ENCODE results near the gene FOXO3. TPM values are rescaled to one million over a fixed set of nuclear protein-coding genes. Genes with fewer than 3 reads are reported as not detected.

The FOXO3 gene
- total RNA-seq, 1 donor from 2014 or later, result 91.5 TPM

GRCh38 chr6:108630050-108630714 is 69.5 kb downstream of the FOXO3 start:
- intact Hi-C loops (cut with DNase I), result no loop called here
- DNase-seq (ENCODE audit: low spot score in 2 of 2), result no peak
- Histone ChIP-seq H3K27ac (no peak overlapping the region), H3K4me3 (no peak overlapping the region), H3K4me1 (peaks cover 28 to 47% of the 10 kb centered on the region in 2 donors), H3K9me3 (no peaks in the 10 kb centered on the region), H3K27me3 (no peaks in the 10 kb centered on the region), H3K36me3 (no peaks in the 10 kb centered on the region)
- TF ChIP-seq CTCF (IDR thresholded peaks at IDR 0.05), result no peak

GRCh38 chr6:108632441-108632840 is 71.7 kb downstream of the FOXO3 start:
- no peak for TF ChIP-seq CTCF (IDR thresholded peaks at IDR 0.05)
- H3K4me1 ChIP-seq, result peaks cover 21 to 43% of the 10 kb centered on the region in 2 donors
- no peaks in the 10 kb centered on the region for H3K36me3 ChIP-seq
- no peak overlapping the region for H3K4me3 ChIP-seq
- H3K27ac ChIP-seq, result no peak overlapping the region
- no peaks in the 10 kb centered on the region for H3K27me3 ChIP-seq
- no peak for DNase-seq (ENCODE audit: low spot score in 2 of 2)
- intact Hi-C loops (cut with DNase I), result no loop called here
- no peaks in the 10 kb centered on the region for H3K9me3 ChIP-seq

- intact Hi-C loops (cut with DNase I), result no loop called here
Observed at GRCh38 chr6:108633436-108633835, 72.7 kb downstream of the FOXO3 start.

GRCh38 chr6:108635505-108636226 is 74.9 kb downstream of the FOXO3 start:
- no peak for TF ChIP-seq CTCF (IDR thresholded peaks at IDR 0.05)
- H3K4me3 ChIP-seq, result no peak overlapping the region
- H3K4me1 ChIP-seq, result peaks cover 12 to 31% of the 10 kb centered on the region in 2 donors
- intact Hi-C loops (cut with DNase I), result no loop called here
- H3K36me3 ChIP-seq, result no peaks in the 10 kb centered on the region
- no peaks in the 10 kb centered on the region for H3K27me3 ChIP-seq
- no peak overlapping the region for H3K27ac ChIP-seq
- H3K9me3 ChIP-seq, result no peaks in the 10 kb centered on the region
- no peak for DNase-seq (ENCODE audit: low spot score in 2 of 2)

More at GRCh38 chr6:108633436-108633835, 72.7 kb downstream of the FOXO3 start:
- no peak for TF ChIP-seq CTCF (IDR thresholded peaks at IDR 0.05)
- no peak for DNase-seq (ENCODE audit: low spot score in 2 of 2)
- no peak overlapping the region for H3K27ac ChIP-seq
- H3K27me3 ChIP-seq, result no peaks in the 10 kb centered on the region
- no peaks in the 10 kb centered on the region for H3K9me3 ChIP-seq
- H3K4me3 ChIP-seq, result no peak overlapping the region
- no peaks in the 10 kb centered on the region for H3K36me3 ChIP-seq
- H3K4me1 ChIP-seq, result peaks cover 19 to 38% of the 10 kb centered on the region in 2 donors

GRCh38 chr6:108637963-108638362 is 77.2 kb downstream of the FOXO3 start:
- Histone ChIP-seq H3K36me3 (no peaks in the 10 kb centered on the region), H3K9me3 (no peaks in the 10 kb centered on the region), H3K4me3 (no peak overlapping the region), H3K27ac (no peak overlapping the region), H3K4me1 (peaks cover under 1 to 14% of the 10 kb centered on the region in 2 donors), H3K27me3 (no peaks in the 10 kb centered on the region)
- DNase-seq (ENCODE audit: low spot score in 2 of 2), result no peak
- TF ChIP-seq CTCF (IDR thresholded peaks at IDR 0.05), result no peak
- intact Hi-C loops (cut with DNase I), result no loop called here
